ENCODE results near the gene KLHL42. TPM values are rescaled to one million over a fixed set of nuclear protein-coding genes. Genes with fewer than 3 reads are reported as not detected.

The KLHL42 gene
- total and polyA plus RNA-seq, 10 of the 15 experiments (the other 5 are each of a cell fraction or from before 2014, with no cell fraction given), result 2.1 to 18.2 (median 13.1) TPM

- TF ChIP-seq BCL3 (IDR thresholded peaks at IDR 0.05; ENCODE audit: borderline replicate concordance, insufficient read depth, low read depth, low read length, poor library complexity, severe bottlenecking), result no peak
- no peak for TF ChIP-seq TCF7 (IDR thresholded peaks at IDR 0.05; ENCODE audit: borderline replicate concordance)
Measured at GRCh38 chr12:27781680-27782079, 1.6 kb downstream of the KLHL42 start (continued).

DNA sequence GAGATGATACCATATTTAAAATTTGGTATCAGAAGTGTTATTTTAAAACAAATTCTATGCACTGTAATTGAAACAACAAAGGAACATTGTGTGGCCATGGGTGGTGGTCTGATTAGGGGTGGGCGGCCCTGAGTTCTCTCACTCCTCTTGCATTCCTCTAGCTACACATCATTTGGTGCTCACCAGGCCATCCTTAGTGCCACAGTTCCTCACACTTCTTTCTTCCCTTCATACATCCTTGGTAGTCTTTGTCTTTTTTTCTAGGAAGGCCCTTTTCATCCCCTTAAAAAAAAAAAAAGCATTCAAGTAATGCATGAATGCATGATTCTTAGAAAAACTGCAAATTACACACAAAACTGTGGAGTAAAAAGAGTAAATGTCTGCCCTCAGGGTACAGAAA lies 2.4 kb downstream of the KLHL42 start:
- Histone ChIP-seq H4K20me1 (ENCODE audit: control insufficient read depth, insufficient read depth) (no peaks in the 10 kb centered on the region), H3K79me2 (ENCODE audit: control insufficient read depth, insufficient read depth, low read length) (peaks cover 24% of the 10 kb centered on the region), H3K4me3 (peak overlapping the region; percentile 96; the same call in 1 of the 2 replicates), H3K9me3 (replicated peaks; ENCODE audit: control insufficient read depth, insufficient read depth, low read length) (no peaks in the 10 kb centered on the region), H3K4me2 (ENCODE audit: control insufficient read depth, insufficient read depth) (peak overlapping the region; percentile 97), H3K36me3 (ENCODE audit: control insufficient read depth in 2 of 2, insufficient read depth in 2 of 2, low read length in 1 of 2) (no peaks in the 10 kb centered on the region; a peak in 1 of 4 replicates), H3K27me3 (replicated peaks in 1 of 2; ENCODE audit: control insufficient read depth in 2 of 2, insufficient read depth in 2 of 2, low read length in 1 of 2) (no peaks in the 10 kb centered on the region), H3K27ac (ENCODE audit: control insufficient read depth, insufficient read depth) (no peak overlapping the region), H2AFZ (ENCODE audit: control insufficient read depth, low read depth, low read length) (no peak overlapping the region), H3K4me1 (ENCODE audit: control insufficient read depth, insufficient read depth, low read length) (peaks cover 4% of the 10 kb centered on the region), H3K9ac (ENCODE audit: control insufficient read depth, insufficient read depth, low read length) (no peak overlapping the region)
- ChIA-PET CTCF (interaction anchor here (0.6 to 1.4 kb wide), 2 partner anchors 39 to 41 kb away, joined by 3 read pairs; no protein-coding TSS in a partner anchor), SMC1A (ENCODE audit: uncharacterized antibody, unreplicated experiment) (no interaction called here), RAD21 (ENCODE audit: unreplicated experiment) (interaction anchor here (0.8 kb wide), 1 partner anchor 39 kb away, joined by 3 read pairs; no protein-coding TSS in a partner anchor), POLR2A (no interaction called here)
- no peak for TF ChIP-seq NFYB (IDR thresholded peaks at IDR 0.05; ENCODE audit: insufficient read depth, low read depth, low read length)
- TF ChIP-seq POU2F2 (IDR thresholded peaks at IDR 0.05; ENCODE audit: borderline replicate concordance, low read depth, low read length), result no peak
- TF ChIP-seq ZNF384 (IDR thresholded peaks at IDR 0.05; ENCODE audit: borderline replicate concordance, low read depth, low read length), result no peak
- no peak for TF ChIP-seq MYB (IDR thresholded peaks at IDR 0.05; ENCODE audit: borderline replicate concordance, low read depth, low read length)
- DNase-seq (ENCODE audit: low read depth, low spot score) (no peak), ATAC-seq (no peak), FAIRE-seq (no peak)
- intact Hi-C loops (cut with micrococcal nuclease; ENCODE audit: unreplicated experiment), result no loop called here
- in situ Hi-C loops (cut with MboI), result no loop called here
- BruUV-seq (replicated peaks), result no TSS peak
- WGBS (ENCODE audit: insufficient coverage, insufficient replicate concordance, low lambda C conversion rate, missing lambda C conversion rate), result 90% methylated on average over 1 of the region's 1 CpG
